BJ (cell line): ENCODE measurements around the gene OPCML. TPM values are rescaled to one million over a fixed set of nuclear protein-coding genes. Genes with fewer than 3 reads are reported as not detected.

Source experiments
- CTCF ChIA-PET: fragments of 350-600 bp; formaldehyde crosslinking; extraction: SDS; loops from one replicate; lab custom pipeline; 2021; ENCODE audit warnings: antibody characterized with exemption, inconsistent platforms; lab: Yijun Ruan, JAX
- POLR2A ChIA-PET: fragments of 300-600 bp; sonication (Branson Sonifier 250); formaldehyde crosslinking; extraction: SDS; loops from one replicate; lab custom pipeline; 2021; ENCODE audit warnings: antibody characterized with exemption; lab: Charles Lee
- DNase-seq: peaks from one replicate; pipeline ENCODE4 v3.0.0-alpha.2; 2011; ENCODE audit warnings: low read depth
- H3K27me3 ChIP-seq: 2 replicates; pipeline ENCODE4 v1.6.0; 2011; ENCODE audit warnings: low read length; ENCODE audit not compliant: control insufficient read depth, insufficient read depth
- H3K36me3 ChIP-seq: 2 replicates; pipeline ENCODE4 v1.5.1; 2011; ENCODE audit warnings: low read length; ENCODE audit not compliant: control insufficient read depth, insufficient read depth
- H3K4me3 ChIP-seq: 2 replicates; pipeline ENCODE4 v1.5.1; 2011; ENCODE audit warnings: low read depth, mild to moderate bottlenecking, control low read depth, low read length
- CTCF ChIP-seq: IDR thresholded peaks from 2 replicates; pipeline ENCODE4 v1.5.1; 2011; ENCODE audit warnings: low read depth, mild to moderate bottlenecking, control low read depth, inconsistent platforms, low read length, moderate library complexity; ENCODE audit not compliant: insufficient read depth
- polyA plus RNA-seq: library from polyadenylated mRNA; depleted of rRNA; stranded (reverse); fragments of >200 nt; gene quantifications from 2 replicates; pipeline ENCODE4 v1.2.3, GENCODE V29; 2011

The OPCML gene
- polyA plus RNA-seq, 1 experiment: 2.0 TPM

- TF ChIP-seq CTCF: no peak
- DNase-seq: no peak
- Histone ChIP-seq H3K27me3 (no peaks in the 10 kb centered on the region), H3K4me3 (no peak overlapping the region), H3K36me3 (no peaks in the 10 kb centered on the region)
- CTCF ChIA-PET: no interaction called here
- POLR2A ChIA-PET: no interaction called here
Measured at GRCh38 chr11:132846075-132846474, 686.2 kb downstream of the OPCML start.

- H3K27me3 ChIP-seq: no peaks in the 10 kb centered on the region
- no peaks in the 10 kb centered on the region for H3K36me3 ChIP-seq
- no peak overlapping the region for H3K4me3 ChIP-seq
- ChIA-PET POLR2A (interaction anchor here (0.6 to 0.7 kb wide), 2 partner anchors 49 to 1171 kb away, joined by 3 to 4 read pairs; no protein-coding TSS in a partner anchor), CTCF (interaction anchor here (0.6 to 1.5 kb wide), 4 partner anchors 24 to 1154 kb away, joined by 3 to 6 read pairs (median 4); no protein-coding TSS in a partner anchor)
- peak; percentile 86 for DNase-seq
- no peak for TF ChIP-seq CTCF
Measured at GRCh38 chr11:132844956-132845696, 687.2 kb downstream of the OPCML start.

- H3K36me3 ChIP-seq: no peaks in the 10 kb centered on the region
- CTCF ChIA-PET: no interaction called here
- POLR2A ChIA-PET: no interaction called here
- no peaks in the 10 kb centered on the region for H3K27me3 ChIP-seq
- DNase-seq: no peak
- no peak overlapping the region for H3K4me3 ChIP-seq
- TF ChIP-seq CTCF: no peak
Measured at GRCh38 chr11:132840660-132841059, 691.6 kb downstream of the OPCML start.

- TF ChIP-seq CTCF: no peak
- POLR2A ChIA-PET: no interaction called here
- CTCF ChIA-PET: no interaction called here
- H3K27me3 ChIP-seq: no peaks in the 10 kb centered on the region
- no peak overlapping the region for H3K4me3 ChIP-seq
- no peak for DNase-seq
- H3K36me3 ChIP-seq: no peaks in the 10 kb centered on the region
Measured at GRCh38 chr11:132840191-132840590, 692.1 kb downstream of the OPCML start.

DNA sequence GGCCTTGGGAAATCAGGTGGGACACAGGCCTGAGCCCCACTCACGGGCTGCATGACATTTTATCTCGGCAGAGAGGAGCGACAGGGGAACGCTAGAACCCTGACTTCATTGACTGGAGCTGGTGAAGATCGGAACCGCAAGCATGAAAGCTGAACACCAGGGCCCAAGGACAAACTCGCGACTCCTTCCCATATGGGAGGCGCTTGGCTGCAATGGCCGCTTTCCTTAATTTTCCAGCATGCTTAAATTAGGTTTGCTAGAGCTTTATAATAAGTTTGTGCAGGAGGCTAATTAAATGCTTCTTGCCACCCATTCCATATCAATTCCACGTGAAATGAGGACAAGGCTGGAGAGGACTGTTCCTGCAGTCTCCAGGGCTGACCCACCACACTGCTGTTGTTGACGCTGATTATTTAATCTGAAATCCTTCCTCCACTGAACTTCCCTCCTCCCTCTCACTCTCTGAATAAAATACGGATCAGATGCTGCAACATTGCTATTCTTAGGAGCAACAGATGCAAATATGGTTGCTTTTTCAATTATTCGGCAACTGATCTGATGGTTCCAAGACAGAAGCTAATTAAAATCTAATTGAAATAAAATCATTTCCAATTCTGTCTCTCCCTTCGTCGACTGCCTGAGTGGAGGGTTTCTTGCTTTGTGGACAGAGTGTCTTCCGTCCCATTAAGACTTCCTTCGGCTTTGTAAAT is 692.9 kb downstream of the OPCML start:
- no peak for TF ChIP-seq CTCF
- ChIA-PET POLR2A (no interaction called here), CTCF (no interaction called here)
- no peaks in the 10 kb centered on the region for H3K27me3 ChIP-seq
- no peak for DNase-seq
- no peak overlapping the region for H3K4me3 ChIP-seq
- H3K36me3 ChIP-seq: no peaks in the 10 kb centered on the region
